ENCODE data around the gene ZMYM4.

The ZMYM4 gene

DNA sequence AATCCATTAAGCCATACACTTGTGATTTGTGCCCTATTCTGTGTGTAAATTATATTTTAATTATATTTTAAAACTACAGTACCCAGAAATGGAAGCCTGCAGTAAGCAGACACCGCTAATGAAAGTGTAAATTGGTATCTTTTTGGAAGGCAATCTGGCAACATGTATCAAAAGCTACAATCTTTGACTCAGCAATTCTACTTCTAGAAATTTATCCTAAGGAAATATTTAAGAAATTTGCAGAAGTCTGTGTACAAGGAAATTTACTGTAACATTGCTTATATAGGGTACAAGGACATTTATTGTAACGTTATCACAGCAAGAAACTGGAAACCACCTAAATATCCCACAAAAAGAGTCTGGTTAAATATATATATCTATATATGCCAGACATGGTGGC, 14.6 kb upstream of the ZMYM4 start:
- H3K9me2 ChIP-seq (replicated peaks; ENCODE audit: low read depth, low read length) = no peaks in the 10 kb centered on the region
- H3K4me2 ChIP-seq (ENCODE audit: low read depth, low read length, poor library complexity, severe bottlenecking) = no peak overlapping the region
- no peaks in the 10 kb centered on the region for H3K4me1 ChIP-seq (ENCODE audit: insufficient read depth, low read length, poor library complexity, severe bottlenecking)
- no peaks in the 10 kb centered on the region for H3K36me3 ChIP-seq (ENCODE audit: insufficient read depth, low read length)
- no peaks in the 10 kb centered on the region for H3K27me3 ChIP-seq (ENCODE audit: insufficient read depth, low read length, poor library complexity, severe bottlenecking)
- no peaks in the 10 kb centered on the region for H3K79me2 ChIP-seq (ENCODE audit: insufficient read depth, low read length)
- H3K4me3 ChIP-seq (ENCODE audit: low read length, poor library complexity, severe bottlenecking) = no peak overlapping the region
- H3K9ac ChIP-seq (ENCODE audit: low read depth, low read length, poor library complexity, severe bottlenecking) = no peak overlapping the region
- H2AFZ ChIP-seq (ENCODE audit: low read length) = no peak overlapping the region
- no peaks in the 10 kb centered on the region for H3F3A ChIP-seq (ENCODE audit: low read depth)
- H4K20me1 ChIP-seq (ENCODE audit: insufficient read depth, low read length, poor library complexity, severe bottlenecking) = no peaks in the 10 kb centered on the region
- TF ChIP-seq, protein P1, sequence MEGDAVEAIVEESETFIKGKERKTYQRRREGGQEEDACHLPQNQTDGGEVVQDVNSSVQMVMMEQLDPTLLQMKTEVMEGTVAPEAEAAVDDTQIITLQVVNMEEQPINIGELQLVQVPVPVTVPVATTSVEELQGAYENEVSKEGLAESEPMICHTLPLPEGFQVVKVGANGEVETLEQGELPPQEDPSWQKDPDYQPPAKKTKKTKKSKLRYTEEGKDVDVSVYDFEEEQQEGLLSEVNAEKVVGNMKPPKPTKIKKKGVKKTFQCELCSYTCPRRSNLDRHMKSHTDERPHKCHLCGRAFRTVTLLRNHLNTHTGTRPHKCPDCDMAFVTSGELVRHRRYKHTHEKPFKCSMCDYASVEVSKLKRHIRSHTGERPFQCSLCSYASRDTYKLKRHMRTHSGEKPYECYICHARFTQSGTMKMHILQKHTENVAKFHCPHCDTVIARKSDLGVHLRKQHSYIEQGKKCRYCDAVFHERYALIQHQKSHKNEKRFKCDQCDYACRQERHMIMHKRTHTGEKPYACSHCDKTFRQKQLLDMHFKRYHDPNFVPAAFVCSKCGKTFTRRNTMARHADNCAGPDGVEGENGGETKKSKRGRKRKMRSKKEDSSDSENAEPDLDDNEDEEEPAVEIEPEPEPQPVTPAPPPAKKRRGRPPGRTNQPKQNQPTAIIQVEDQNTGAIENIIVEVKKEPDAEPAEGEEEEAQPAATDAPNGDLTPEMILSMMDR (conservative IDR thresholded peaks at IDR 0.05; ENCODE audit: low read length) = no peak
- no peak for TF ChIP-seq EZH2phosphoT487 (IDR thresholded peaks at IDR 0.05; ENCODE audit: borderline replicate concordance)
- H3K9me3 ChIP-seq (ENCODE audit: insufficient read depth, low read depth, low read length) = no peaks in the 10 kb centered on the region

DNA sequence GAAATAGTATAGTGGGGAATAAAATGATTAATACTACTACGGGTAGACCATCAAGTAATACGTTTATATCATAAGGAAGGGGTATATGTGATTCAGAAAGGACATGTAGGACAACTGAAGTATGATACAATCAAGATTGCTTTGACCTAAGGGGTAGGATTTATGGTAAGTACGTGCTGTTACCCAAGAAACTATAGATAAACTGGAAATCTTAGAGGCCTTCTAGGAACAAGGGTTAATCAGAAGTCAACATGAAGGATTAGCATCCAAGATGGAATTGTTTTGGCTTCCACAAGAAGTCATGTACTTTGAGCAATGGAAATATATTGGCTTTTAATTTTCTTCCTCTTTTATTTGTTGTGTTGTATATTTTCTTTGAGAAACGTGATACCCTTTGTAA, 13.2 kb upstream of the ZMYM4 start:
- no peaks in the 10 kb centered on the region for H3K4me1 ChIP-seq (ENCODE audit: insufficient read depth, low read length, poor library complexity, severe bottlenecking)
- no peak overlapping the region for H3K9ac ChIP-seq (ENCODE audit: low read depth, low read length, poor library complexity, severe bottlenecking)
- no peaks in the 10 kb centered on the region for H3K9me3 ChIP-seq (ENCODE audit: insufficient read depth, low read depth, low read length)
- H3K79me2 ChIP-seq (ENCODE audit: insufficient read depth, low read length) = no peaks in the 10 kb centered on the region
- no peaks in the 10 kb centered on the region for H4K20me1 ChIP-seq (ENCODE audit: insufficient read depth, low read length, poor library complexity, severe bottlenecking)
- no peaks in the 10 kb centered on the region for H3K27me3 ChIP-seq (ENCODE audit: insufficient read depth, low read length, poor library complexity, severe bottlenecking)
- H2AFZ ChIP-seq (ENCODE audit: low read length) = no peak overlapping the region; the same call in 1 of the 2 replicates
- H3K9me2 ChIP-seq (replicated peaks; ENCODE audit: low read depth, low read length) = no peaks in the 10 kb centered on the region
- no peaks in the 10 kb centered on the region for H3F3A ChIP-seq (ENCODE audit: low read depth)
- no peaks in the 10 kb centered on the region for H3K36me3 ChIP-seq (ENCODE audit: insufficient read depth, low read length)
- no peak for TF ChIP-seq EZH2phosphoT487 (IDR thresholded peaks at IDR 0.05; ENCODE audit: borderline replicate concordance)
- TF ChIP-seq, protein P1 (conservative IDR thresholded peaks at IDR 0.05; ENCODE audit: low read length) = no peak
- no peak overlapping the region for H3K4me2 ChIP-seq (ENCODE audit: low read depth, low read length, poor library complexity, severe bottlenecking)
- H3K4me3 ChIP-seq (ENCODE audit: low read length, poor library complexity, severe bottlenecking) = no peak overlapping the region

DNA sequence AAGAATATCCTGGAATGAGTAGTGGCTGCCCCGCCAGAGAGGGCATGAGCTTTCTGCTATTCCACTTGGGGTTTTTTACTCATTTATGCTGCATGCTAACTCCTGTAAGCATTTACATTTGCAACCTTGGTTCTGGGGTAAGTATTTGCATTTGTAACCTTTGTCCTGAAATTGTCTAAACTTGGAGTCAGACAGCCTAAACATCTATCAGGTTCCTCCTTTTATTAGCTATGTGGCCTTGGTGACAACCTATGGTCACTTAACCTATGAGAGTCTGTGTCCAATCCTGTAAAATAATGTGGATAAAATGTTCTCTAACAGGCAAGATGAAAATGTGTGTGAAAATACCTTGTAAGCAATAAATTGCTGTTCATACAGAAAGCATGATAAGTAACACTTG, 8.9 kb upstream of the ZMYM4 start:
- Histone ChIP-seq H3K9me3 (ENCODE audit: insufficient read depth, low read depth, low read length) (no peaks in the 10 kb centered on the region), H3K36me3 (ENCODE audit: insufficient read depth, low read length) (no peaks in the 10 kb centered on the region), H3K79me2 (ENCODE audit: insufficient read depth, low read length) (no peaks in the 10 kb centered on the region), H3K4me3 (ENCODE audit: low read length, poor library complexity, severe bottlenecking) (no peak overlapping the region), H3K4me2 (ENCODE audit: low read depth, low read length, poor library complexity, severe bottlenecking) (no peak overlapping the region), H3K27me3 (ENCODE audit: insufficient read depth, low read length, poor library complexity, severe bottlenecking) (no peaks in the 10 kb centered on the region), H4K20me1 (ENCODE audit: insufficient read depth, low read length, poor library complexity, severe bottlenecking) (no peaks in the 10 kb centered on the region), H3K9me2 (replicated peaks; ENCODE audit: low read depth, low read length) (no peaks in the 10 kb centered on the region), H2AFZ (ENCODE audit: low read length) (no peak overlapping the region), H3K9ac (ENCODE audit: low read depth, low read length, poor library complexity, severe bottlenecking) (no peak overlapping the region), H3F3A (ENCODE audit: low read depth) (no peaks in the 10 kb centered on the region), H3K4me1 (ENCODE audit: insufficient read depth, low read length, poor library complexity, severe bottlenecking) (peaks cover 2% of the 10 kb centered on the region)
- no peak for TF ChIP-seq EZH2phosphoT487 (IDR thresholded peaks at IDR 0.05; ENCODE audit: borderline replicate concordance)
- TF ChIP-seq, protein P1 (conservative IDR thresholded peaks at IDR 0.05; ENCODE audit: low read length) = no peak
